Bone marrow (tissue), 2 donors: ENCODE measurements around the gene NFIX.

Experiments used
- DNase-seq, 2 donors: peaks; one replicate each; lab custom pipeline; 2025; lab: John Stamatoyannopoulos, UW

NFIX gene

DNA sequence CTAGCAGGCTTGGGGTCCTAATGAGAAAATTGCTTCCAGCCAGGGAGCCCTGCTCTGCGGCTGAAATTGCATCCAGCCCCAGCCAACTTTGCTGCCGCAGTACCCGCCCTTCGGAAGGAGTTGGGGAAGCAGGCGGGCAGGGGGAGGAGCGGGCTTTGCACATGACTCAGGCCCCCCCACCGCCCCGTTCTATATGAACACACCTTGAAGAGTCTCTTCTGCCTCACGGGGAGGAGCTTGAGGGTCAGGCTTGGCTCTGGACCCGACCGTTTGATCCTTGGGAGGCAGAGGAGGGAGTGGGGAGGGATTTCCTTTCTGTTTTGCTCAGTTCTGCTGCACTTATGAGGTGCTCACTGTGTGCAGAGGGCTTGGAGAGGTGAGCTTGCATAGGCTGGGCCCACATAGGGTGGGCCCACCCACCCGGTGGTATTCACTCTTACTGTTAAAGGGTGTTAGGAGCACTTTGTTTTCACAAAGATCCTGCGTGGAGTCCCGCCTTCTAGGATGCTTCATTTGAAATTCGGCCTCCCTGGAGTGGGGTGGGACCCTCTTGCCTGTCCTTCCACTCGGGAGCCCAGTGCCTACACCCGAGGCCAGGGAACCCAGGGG is 60.9 kb downstream of the NFIX start:
- no peak for DNase-seq

DNA sequence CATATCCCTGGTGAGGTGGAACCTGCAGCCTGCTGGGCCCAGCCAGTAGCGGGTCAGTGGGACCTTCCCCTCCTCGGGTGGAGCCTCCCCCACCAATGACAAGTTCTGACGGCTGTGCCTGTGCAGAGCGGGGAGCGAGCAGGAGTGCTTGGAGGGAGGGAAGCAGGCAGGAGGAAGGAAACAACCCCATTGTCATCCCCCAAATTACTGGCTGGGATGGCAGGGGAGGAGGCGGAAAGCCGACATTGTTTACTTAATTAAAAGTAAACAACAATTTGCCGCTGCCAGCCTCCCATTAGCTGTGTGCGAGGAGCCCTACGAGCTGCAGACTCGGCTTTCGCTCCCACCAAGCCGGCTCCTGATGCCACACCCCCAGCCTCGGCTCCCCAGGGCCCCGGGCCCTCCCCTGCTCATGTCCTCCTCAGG is 61.9 kb downstream of the NFIX start:
- DNase-seq = no peak

DNA sequence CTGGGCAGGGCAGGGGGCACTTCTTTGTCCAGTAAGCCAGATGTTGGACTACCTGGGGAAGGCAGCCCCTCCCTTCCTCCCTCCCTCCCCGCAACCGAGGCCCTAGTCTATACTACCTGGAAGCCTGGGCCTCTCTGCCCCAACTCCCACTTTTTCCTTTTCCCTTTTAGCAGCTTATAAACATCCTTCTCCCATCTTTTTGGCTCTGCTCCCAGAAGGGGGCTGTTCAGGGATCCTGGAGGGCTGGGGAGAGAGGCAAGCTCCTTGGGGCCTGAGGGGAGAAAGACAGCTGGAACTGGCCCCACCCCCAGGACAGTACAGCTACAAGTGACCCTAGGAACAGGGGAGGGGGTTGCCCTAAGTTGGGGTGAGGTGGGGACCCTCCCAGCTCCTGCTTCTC is 62.5 kb downstream of the NFIX start:
- no peak for DNase-seq

DNA sequence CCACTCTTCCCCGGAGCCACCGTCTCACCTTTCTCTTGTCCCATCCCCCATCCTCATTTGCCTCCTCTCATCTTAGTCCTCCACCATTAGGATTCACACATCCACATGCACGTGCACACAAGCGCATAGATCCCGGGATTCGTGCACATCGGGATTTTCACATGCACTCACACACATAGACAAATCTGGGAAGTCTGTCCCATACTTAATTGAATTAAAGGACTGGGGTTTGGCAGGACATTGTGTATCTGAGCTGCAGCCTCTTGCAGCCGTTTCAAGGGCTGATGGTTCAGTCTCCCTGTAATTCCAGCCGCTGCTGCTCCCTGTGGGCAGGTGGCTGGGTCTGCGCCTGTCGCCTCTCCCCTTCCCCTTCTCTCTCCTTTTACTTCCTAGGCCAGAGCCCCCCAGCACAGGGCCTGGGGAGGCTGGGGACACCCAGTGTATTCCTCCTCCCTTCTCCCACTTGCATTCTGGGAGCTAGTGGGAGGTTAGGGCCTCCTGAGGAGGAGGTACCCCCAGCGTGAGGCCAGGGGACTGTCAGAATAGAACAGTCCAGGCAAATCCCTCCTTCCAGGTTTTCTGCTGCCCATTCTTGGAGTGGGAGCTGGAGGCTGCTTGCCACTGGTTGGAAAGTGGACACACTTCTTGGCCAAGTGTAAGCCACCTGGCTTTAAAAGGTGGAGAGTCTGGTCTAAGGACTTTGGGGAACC is 63.8 kb downstream of the NFIX start:
- DNase-seq = no peak

DNA sequence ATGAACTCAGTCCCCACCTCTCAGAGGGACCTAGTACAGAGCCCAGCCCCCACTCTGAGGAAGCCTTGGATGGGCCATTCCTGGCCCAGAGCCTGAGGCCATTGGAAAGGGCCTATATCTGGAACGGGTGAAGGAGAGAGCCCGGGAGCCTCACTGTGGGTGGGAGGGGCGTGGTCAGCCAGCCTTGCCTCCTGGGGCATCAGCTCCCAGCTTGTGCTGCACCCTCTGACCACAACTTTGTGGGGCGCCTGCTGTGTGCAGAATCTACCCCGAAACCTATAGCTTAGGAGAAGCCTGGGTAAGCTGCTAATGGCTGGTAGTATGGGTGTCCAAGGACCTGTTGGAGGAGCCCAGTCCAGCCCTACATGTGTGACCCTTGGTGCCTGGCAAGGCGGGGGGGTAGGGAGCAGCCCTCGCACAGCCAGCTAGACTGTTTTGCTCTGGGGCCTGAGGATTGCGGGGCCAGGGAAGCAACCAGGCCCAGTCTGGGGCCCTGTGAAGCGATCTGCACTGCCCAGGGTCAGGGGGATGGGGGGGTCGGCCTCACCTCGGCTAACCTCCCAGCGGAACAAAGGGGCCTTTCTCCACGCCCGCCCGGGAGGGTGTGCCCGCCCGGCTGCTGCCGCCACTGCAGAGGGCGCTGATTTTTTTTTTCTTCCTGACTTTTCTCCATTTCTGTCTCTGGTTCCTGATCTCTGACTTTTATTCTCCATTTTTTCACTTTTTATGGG is 65.1 kb downstream of the NFIX start:
- no peak for DNase-seq

DNA sequence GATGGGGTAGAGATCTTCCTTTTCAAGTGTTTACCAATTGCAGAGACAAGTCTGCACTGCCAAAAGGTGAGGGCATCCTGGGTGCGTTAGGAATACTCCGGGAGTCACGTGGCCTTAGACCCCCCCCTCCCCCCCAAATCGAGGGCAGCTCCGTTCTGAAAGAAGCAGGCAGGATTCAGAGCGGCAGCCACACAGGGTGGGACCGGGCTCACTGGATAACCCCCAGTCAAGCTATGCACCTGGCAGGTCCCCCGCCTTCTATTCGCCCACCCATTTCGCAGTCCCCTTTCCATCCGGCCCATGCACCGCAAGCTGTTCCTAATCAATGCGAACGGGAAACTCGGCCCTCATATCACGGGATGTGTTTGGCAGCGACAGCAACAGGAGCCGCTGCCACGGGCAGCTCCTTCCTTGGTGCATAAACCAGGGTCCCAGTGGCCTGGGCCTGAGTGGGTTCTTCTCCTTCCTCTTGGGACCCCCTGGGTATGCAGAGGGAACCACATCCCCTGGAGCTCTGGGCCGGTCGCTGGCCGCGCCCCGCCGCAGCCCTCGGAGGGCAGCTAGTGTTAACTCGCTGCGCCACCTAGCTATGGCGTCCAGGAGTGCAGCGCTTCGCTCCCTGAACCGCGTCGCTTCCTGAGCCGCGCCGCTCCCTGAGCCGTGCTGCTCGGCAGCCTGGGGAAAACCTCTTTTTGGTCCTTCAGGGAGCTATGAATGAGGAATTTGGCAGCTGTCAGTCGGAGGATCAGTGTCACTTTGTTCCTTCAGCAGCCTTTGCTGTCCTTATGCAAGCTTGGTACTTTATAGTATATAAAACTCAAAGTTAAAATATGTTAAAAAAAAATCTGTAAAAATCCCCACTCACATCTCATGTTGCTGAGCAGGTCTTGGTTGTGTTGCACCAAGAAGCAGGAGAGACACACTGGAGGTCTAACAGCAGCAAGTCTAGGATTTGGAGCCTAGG is 66.0 kb downstream of the NFIX start:
- DNase-seq = peak; percentile 41 to 59

DNA sequence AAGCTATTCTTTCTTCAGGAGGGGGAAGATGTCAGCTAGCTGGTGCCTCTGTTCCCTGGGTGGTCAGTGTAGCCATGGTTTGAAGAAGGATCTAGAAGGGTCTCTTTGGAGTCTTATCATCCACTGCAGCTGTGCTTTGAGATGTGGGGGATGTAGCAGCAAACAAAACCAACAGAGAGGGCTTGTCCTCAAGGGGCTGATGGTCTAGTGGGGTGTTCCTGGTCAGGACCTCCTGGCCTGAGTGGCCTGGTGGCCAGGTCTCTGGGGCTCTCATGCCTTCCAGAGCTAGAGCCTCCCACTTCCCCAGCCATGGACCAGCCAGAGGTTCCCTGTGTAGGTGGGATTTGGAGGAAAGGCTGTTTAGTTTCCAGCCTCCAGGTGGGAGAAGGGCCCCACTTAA is 67.0 kb downstream of the NFIX start:
- no peak for DNase-seq

DNA sequence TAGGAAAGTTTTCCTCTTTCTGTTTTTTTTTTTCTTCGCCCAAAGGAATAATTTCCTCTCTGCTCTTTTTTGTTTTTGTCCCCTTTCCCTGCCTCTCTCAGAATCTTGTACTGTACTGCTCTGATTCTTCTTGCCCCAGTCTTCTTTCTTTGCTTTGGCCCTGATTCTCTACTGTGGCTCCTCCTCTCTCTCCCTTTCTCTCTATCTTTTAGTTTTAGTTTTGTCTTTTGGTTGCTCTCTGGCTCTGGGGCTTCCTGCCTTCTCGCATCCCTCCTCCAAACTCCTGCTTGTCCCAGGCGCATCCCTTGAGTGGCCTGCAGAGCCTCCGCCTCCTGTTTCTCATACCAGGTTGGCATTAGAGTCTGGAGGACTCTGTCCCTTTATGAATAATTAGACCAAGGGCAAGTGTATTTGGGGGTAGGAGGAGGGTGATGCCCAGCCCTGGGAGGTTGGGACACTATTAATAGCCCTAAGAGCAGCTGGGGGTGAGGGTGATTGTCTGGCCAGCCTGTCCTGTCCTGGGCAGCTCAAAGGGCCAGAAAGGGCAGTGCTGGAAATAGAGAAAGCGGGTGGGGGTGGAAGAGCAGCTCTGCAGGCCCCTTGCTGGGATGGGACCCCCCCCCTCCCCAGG is 68.3 kb downstream of the NFIX start:
- DNase-seq = no peak

DNA sequence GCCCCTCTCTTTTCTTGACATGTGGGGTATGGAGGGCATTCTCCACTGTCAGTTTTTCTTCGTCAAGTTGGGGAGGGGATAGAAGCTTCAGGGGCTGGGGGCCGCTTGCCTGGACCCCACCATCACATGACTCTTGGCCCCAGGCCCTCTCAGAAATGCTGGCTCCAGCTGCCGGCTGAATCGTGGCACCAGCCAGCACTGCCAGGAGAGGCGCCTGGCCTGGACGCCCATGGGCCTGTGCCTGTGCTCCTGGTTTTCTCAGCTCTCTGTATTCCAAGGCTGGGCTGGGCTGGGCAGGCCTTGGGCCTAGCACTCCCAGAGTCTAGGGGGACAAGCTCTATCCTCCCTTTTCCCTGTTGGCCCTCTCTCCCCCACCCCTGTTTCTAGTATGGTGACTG is 68.8 kb downstream of the NFIX start:
- DNase-seq = no peak

DNA sequence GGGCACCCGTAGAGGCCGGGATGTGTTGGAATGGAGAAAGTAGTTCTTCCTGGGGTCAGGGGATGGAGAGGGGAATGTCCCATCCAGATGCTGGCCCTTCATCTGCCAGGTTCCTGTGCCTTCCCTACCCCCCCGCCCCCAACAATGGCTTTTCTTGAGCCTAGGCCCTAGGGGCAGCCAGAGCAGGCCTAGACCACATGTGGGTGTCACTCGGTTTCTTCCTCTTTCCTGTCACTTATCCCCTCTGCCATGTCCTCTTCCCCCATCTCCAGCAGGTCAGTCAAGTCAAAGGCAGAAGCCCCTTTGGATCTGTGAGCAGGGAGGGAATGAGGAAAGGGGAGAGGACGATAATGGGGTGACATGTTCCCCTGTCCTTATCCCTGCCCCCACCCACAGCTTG is 71.0 kb downstream of the NFIX start:
- no peak for DNase-seq

DNA sequence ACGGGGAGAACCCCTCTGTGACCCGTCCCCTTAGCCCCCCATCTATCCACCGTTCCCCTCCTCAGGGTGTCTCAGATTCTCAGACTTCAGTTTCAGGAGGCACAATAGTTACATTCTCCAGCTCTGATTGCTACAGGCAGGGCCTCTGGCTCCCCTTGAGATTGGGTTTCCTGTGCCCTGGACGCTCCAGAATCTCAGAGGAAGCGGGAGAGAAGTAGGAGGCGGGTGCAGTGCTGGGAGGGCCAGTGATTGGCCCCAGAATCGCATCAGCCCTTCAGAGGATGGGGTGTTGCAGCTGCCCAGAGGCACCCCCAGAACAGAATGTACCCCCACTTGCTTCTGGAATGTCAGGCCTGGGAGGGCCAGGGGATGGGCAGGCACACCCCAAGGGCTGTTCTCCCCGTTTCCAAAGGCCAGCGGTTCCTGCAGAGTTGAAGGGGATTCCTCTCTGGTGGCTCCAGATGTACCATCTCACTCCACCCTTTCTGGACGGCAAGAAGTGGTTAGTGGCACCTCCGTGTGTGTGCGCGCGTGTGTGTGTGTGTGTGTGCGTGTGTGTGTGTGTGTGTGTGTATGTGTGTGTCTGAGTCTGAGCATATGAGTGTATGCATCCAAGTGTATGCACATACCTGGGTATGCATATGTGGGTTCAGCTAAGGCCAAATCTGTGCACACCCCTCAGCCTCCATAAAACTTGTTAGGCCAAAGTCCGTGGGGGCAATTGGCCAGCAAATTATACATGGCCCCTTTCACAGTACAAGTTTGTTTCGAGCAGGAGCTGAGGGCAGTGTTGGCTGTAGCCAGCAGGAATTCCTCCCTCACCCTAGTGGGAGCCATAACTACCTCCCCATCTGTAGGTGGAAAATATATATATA is 71.9 kb downstream of the NFIX start:
- DNase-seq = no peak

DNA sequence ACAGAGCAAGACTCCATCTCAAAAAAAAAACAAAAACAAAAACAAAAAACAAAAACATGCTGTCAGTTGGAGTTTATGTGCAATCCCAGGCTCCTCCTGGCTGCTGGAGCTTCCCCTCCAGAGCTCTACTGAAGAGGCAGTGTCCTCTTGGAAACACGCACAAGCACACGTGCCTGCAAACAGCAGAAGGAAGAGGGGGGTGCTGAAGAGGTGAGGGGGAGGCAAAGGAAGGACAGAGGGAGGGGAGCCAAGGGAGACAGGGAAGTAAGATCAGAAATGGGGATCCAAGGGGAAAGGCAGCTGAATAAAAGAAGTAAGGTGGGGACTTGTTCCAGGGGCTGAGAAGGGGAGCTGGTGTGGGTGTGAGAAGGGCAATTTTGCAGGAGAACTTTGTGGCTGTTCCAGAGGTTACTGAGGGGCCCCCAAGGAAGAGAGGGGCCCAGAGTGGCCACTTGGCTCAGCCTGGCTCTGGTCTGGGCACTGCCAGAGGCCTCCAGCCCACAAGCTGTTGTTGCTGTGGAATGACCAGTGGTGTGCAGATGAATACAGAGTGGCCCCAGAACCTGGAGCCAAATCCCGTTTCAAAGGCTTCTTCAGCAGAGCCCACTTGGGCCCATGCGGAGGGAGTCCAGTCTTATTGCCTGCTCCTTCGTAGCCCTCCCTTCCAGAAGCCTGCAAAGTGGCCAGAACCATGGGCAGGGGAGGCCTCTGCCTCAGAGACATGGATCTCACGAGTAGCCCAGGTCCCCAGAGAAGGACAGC is 73.0 kb downstream of the NFIX start:
- DNase-seq = no peak

DNA sequence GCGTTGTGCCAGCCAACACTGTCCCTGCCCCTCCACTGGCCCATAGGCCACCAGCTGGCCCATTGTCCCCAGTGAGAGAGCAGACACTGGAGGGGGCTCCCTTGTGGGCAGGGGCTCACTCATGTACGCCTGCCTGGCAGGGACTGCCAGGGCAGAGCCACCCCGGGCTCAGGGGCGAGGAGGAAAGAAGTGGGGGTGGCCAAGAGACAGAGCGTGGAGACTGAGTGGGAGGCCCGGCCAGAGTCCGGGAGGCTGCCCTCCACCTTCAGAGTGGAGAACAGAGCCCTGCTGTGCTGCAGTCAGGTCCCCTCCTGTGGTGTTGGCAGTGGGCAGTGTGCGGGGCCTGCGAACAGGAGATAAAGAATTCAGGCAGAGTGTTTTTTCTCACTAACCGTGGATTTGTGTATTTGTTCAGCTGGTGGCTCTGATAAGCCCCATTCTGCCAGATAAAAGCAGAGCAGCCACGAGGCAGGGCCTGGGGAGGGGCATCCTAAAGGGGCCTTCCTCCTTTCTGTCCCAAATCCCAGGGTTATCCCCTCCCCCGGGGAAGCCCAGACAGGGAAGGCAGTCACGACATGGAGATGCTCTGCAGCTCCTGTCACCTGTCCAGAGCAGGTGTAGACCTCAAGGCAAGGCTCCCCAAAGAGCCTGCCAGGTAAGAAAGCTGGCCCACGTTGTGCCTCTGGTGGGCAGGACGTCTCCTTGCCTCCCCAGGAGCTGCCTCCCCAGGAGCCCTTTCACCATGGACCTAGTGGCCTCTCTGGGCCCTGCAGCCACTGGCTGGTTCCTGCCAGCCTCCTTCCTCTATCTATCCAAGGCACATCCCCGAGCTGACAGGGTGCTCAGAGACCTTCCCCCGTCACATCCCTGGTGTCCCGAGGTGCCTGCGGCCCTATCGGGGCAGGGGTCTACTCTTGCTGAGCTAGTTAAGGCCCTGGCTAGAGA is 74.4 kb downstream of the NFIX start:
- no peak for DNase-seq

DNA sequence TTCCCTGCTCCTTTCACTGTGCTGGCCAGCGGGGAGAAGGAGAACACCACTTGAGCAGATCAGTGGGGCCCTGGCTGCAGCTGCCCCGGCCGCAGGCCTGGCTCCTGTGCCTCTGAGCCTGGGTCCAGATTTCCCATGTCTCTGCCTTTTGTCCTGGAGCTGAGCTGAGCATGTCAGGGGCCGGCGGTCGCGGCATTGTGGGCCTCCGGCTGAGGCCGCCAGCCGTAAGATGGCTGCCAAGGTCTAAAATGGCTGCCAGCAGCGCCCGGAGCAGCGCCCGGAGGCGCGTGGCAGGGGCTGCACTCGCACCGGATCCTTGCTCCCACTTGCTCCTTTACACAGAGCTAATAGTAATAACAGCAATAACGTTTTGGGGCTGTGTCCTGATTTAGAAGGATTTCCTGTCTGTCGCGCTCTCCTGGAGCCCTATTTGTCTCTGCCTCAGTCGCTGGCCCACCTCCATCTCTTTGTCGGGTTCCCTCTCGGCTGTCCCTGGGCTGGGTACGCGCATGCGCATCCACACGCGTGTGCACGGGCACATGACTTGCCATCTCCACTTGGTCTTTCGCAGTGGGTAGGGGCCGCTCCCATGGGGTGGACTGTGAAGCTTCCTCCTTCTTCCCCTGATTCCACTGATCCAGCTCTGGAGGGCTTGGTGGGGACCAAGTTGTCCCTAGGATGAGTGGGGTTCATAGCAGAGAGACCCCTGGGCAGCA is 75.3 kb downstream of the NFIX start:
- DNase-seq = no peak

DNA sequence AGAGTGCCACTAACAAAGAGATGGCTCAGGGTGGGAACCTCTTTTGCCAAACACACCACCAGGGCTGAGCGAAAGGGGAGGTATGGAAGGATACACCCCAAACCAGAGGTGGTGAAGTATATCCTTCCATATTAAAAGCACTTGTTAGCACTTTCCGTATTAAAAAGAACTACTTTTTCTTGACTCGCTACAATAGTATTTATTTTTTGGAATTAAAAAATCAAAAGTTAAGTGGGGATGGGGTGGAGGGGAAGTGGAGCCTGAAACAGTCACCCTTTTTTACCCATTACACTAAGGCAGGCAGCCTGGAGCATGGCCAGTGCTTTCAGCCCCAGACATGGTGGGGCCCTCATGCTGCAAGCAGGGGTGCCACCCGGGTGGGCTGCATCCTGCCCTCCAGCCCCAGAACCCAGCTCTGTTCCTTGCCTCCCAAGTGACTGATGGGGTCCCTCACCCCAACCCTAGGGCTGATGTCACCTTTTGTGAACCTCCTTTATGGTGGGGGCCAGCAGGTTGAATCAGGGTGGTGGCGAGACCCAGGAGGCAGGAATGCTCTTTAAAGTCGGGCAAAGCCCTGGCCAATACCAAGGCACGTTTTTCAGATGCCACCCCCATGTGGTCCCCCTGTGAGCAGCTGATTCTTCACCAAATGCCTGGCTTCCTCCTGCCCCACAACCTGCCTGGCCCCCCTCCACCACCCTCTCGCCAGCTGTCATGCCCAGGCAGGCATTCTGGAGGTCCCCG is 76.3 kb downstream of the NFIX start:
- DNase-seq = no peak

DNA sequence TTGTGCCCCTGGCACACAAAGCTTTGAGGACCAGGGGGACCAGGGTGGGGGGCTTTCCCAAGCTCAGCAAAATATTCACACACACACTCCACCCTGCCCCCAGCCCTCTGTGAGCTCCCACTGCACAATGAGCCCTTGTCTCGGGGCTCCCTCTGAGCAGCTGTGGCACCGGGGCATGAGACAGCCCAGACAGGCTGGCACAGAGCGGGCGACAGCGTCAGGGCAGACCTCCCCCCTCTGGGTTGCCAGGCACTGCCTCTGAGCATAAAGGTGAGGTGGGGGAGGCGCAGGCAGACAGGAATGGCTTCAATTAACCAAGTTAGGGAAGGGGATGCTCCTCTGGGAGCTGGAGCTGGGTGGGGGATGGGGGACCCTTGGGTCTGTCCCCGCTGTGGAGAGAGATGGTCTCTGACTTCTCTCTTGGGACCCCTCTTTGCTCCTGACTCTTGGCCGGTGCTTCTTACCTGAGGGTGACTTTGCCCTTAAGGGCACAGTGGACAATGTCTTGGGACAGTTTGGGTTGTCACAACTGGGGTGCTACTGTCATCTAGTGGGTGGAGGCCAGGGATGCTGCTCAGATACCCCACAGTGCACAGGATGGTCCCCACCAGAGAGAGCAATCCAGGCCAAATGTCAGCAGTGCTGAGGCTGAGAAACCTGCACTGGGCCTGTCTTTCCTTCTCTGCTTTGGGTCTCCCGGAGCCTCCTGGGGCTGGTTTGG is 77.1 kb downstream of the NFIX start:
- no peak for DNase-seq

DNA sequence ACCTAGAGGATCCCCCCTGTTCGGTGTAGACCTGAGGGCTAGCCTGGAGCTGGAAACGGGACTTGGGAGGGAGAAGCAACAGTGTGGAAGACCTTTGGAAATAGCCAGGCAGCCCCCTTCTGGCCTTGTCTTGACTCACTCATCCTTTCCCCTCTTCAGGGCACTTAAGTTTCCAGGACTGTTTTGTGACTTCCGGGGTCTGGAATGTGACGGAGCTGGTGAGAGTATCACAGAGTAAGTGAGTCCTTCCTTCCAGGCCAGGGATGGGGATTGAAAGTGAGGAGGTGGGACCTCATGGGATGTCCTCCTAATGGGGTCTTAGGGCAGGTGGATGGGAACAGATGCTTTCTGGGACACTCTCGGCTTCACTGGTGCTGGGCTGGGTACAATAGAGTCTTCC is 78.0 kb downstream of the NFIX start:
- no peak for DNase-seq
